ENCODE measurements around the gene MRPL11.

- no peak for TF ChIP-seq REST (IDR thresholded peaks at IDR 0.05; ENCODE audit: unreplicated experiment)
- TF ChIP-seq CTCF (conservative IDR thresholded peaks at IDR 0.05; ENCODE audit: low read depth in 2 of 2), result no peak
- TF ChIP-seq EZH2 (IDR thresholded peaks at IDR 0.05; ENCODE audit: low read depth, unreplicated experiment), result no peak
- TF ChIP-seq POLR2AphosphoS5 (IDR thresholded peaks at IDR 0.05; ENCODE audit: low read depth), result no peak
- TF ChIP-seq ZNF331 (CRISPR knock-in tag; IDR thresholded peaks at IDR 0.05; ENCODE audit: low read depth), result no peak
- TF ChIP-seq JUNB (IDR thresholded peaks at IDR 0.05; ENCODE audit: unreplicated experiment), result no peak
- TF ChIP-seq EZH2phosphoT487 (IDR thresholded peaks at IDR 0.05; ENCODE audit: unreplicated experiment), result no peak
- no peak for TF ChIP-seq ETS1 (IDR thresholded peaks at IDR 0.05)
These were observed 29.1 kb upstream of the MRPL11 start for GRCh38 chr11:66467756-66468155.

Data from GM23338 (cell line).